Activated CD8-positive, alpha-beta memory T cell treated with anti-CD3 and anti-CD28 coated beads, Interleukin-2, amount 10 ng/mL, durations not matched to agents 7 days and 5 days (primary cell): Measurements from ENCODE around the gene FMOD. TPM values are rescaled to one million over a fixed set of nuclear protein-coding genes. Genes with fewer than 3 reads are reported as not detected.

Experiments used
- ATAC-seq: fragments of 150-1000 bp; cut with Tn5 transposase; one replicate; pipeline ENCODE4 v1.10.0; 2021; ENCODE audit warnings: moderate library complexity
- CTCF ChIA-PET: fragments of 350-600 bp; sonication (Branson Sonifier 250); formaldehyde crosslinking; loops from one replicate; lab custom pipeline; 2021; ENCODE audit warnings: antibody characterized with exemption; lab: Charles Lee
- DNase-seq: peaks from one replicate; pipeline ENCODE4 v3.0.0-alpha.2; 2020
- H3K27ac Mint-ChIP-seq: one replicate; pipeline ENCODE4 v1.8.0; 2021; ENCODE audit warnings: mild to moderate bottlenecking, mixed read lengths
- H3K27me3 Mint-ChIP-seq: one replicate; pipeline ENCODE4 v1.8.0; 2021; ENCODE audit warnings: mixed read lengths
- H3K36me3 Mint-ChIP-seq: one replicate; pipeline ENCODE4 v1.8.0; 2021; ENCODE audit warnings: mild to moderate bottlenecking, mixed read lengths
- H3K4me1 Mint-ChIP-seq: one replicate; pipeline ENCODE4 v1.8.0; 2021; ENCODE audit warnings: mixed read lengths
- H3K4me3 Mint-ChIP-seq: one replicate; pipeline ENCODE4 v1.8.0; 2021; ENCODE audit warnings: mild to moderate bottlenecking, moderate library complexity, mixed read lengths
- H3K9me3 Mint-ChIP-seq: one replicate; pipeline ENCODE4 v1.8.0; 2022; ENCODE audit warnings: low read depth, mixed read lengths
- total RNA-seq, 2 experiments: library from RNA; stranded (reverse); gene quantifications; one replicate each; pipeline ENCODE4 v1.2.3, GENCODE V29; 2021

Gene FMOD
- total RNA-seq: under 1 TPM in 1 of 2 experiments, not detected in 1; 0.19 TPM

- Mint-ChIP-seq H3K36me3 (no peaks in the 10 kb centered on the region), H3K4me3 (no peak within 1 kb of the TSS), H3K27me3 (peaks cover 43% of the 10 kb centered on the region), H3K27ac (no peak within 1 kb of the TSS), H3K9me3 (no peaks in the 10 kb centered on the region), H3K4me1 (peaks cover 2% of the 10 kb centered on the region)
- CTCF ChIA-PET: interaction anchor here (2.9 kb wide), 1 partner anchor 10 kb away, joined by 8 read pairs; no protein-coding TSS in a partner anchor
- ATAC-seq: no peak
- DNase-seq: no peak
These were observed at the start of gene FMOD for GRCh38 chr1:203351037-203351625. Gene FMOD (minus strand): TSS chr1:203351122. CDS start chr1:203348270, 2,852 bp downstream.

GRCh38 chr1:203396595-203397194 lies 45.8 kb upstream of the FMOD start:
- Mint-ChIP-seq H3K4me3 (no peak overlapping the region), H3K36me3 (no peaks in the 10 kb centered on the region), H3K27me3 (peaks cover 32% of the 10 kb centered on the region), H3K27ac (no peak overlapping the region), H3K9me3 (no peaks in the 10 kb centered on the region), H3K4me1 (no peaks in the 10 kb centered on the region)
- ATAC-seq: no peak
- no peak for DNase-seq
- CTCF ChIA-PET: no interaction called here

- H3K4me1 Mint-ChIP-seq: no peaks in the 10 kb centered on the region
- no peak overlapping the region for H3K27ac Mint-ChIP-seq
- no peak for DNase-seq
- H3K36me3 Mint-ChIP-seq: no peaks in the 10 kb centered on the region
- CTCF ChIA-PET: no interaction called here
- peaks cover 35% of the 10 kb centered on the region for H3K27me3 Mint-ChIP-seq
- no peak for ATAC-seq
- no peaks in the 10 kb centered on the region for H3K9me3 Mint-ChIP-seq
- H3K4me3 Mint-ChIP-seq: no peak overlapping the region
These were observed 44.8 kb upstream of the FMOD start for GRCh38 chr1:203395751-203396150.

- Mint-ChIP-seq H3K4me1 (no peaks in the 10 kb centered on the region), H3K36me3 (no peaks in the 10 kb centered on the region), H3K27me3 (peaks cover 40% of the 10 kb centered on the region), H3K27ac (no peak overlapping the region), H3K4me3 (no peak overlapping the region), H3K9me3 (no peaks in the 10 kb centered on the region)
- ATAC-seq: no peak
- CTCF ChIA-PET: no interaction called here
- DNase-seq: no peak
These were observed 39.4 kb upstream of the FMOD start for GRCh38 chr1:203390298-203390697.

- CTCF ChIA-PET: interaction anchor here (0.8 kb wide), 1 partner anchor 121 kb away, joined by 3 read pairs; no protein-coding TSS in a partner anchor
- DNase-seq (no peak), ATAC-seq (no peak)
- Mint-ChIP-seq H3K9me3 (no peaks in the 10 kb centered on the region), H3K36me3 (no peaks in the 10 kb centered on the region), H3K4me3 (no peak overlapping the region), H3K27ac (no peak overlapping the region), H3K4me1 (no peaks in the 10 kb centered on the region), H3K27me3 (peaks cover 46% of the 10 kb centered on the region)
These were observed 37.8 kb upstream of the FMOD start for GRCh38 chr1:203388683-203389082.

GRCh38 chr1:203382026-203382425 lies 31.1 kb upstream of the FMOD start:
- Mint-ChIP-seq H3K4me1 (no peaks in the 10 kb centered on the region), H3K9me3 (no peaks in the 10 kb centered on the region), H3K36me3 (no peaks in the 10 kb centered on the region), H3K27me3 (peaks cover 27% of the 10 kb centered on the region), H3K27ac (no peak overlapping the region), H3K4me3 (no peak overlapping the region)
- CTCF ChIA-PET: no interaction called here
- ATAC-seq: no peak
- no peak for DNase-seq

GRCh38 chr1:203381151-203381751 lies 30.3 kb upstream of the FMOD start:
- Mint-ChIP-seq H3K27ac (no peak overlapping the region), H3K27me3 (peaks cover 25% of the 10 kb centered on the region), H3K9me3 (no peaks in the 10 kb centered on the region), H3K4me1 (no peaks in the 10 kb centered on the region), H3K36me3 (no peaks in the 10 kb centered on the region), H3K4me3 (no peak overlapping the region)
- CTCF ChIA-PET: interaction anchor here (0.7 to 1.2 kb wide), 2 partner anchors 95 to 114 kb away, joined by 4 to 5 read pairs; no protein-coding TSS in a partner anchor
- DNase-seq (no peak), ATAC-seq (no peak)

- DNase-seq (no peak), ATAC-seq (no peak)
- CTCF ChIA-PET: interaction anchor here (0.7 to 1.2 kb wide), 3 partner anchors 96 to 589 kb away, joined by 3 to 5 read pairs (median 4); no protein-coding TSS in a partner anchor
- Mint-ChIP-seq H3K27me3 (peaks cover 25% of the 10 kb centered on the region), H3K9me3 (no peaks in the 10 kb centered on the region), H3K4me1 (no peaks in the 10 kb centered on the region), H3K27ac (no peak overlapping the region), H3K4me3 (no peak overlapping the region), H3K36me3 (no peaks in the 10 kb centered on the region)
These were observed 29.7 kb upstream of the FMOD start for GRCh38 chr1:203380420-203381150.

GRCh38 chr1:203379825-203380224 lies 28.9 kb upstream of the FMOD start:
- DNase-seq (no peak), ATAC-seq (no peak)
- CTCF ChIA-PET: interaction anchor here (1.1 to 1.5 kb wide), 2 partner anchors 41 to 112 kb away, joined by 3 to 5 read pairs; no protein-coding TSS in a partner anchor
- Mint-ChIP-seq H3K9me3 (no peaks in the 10 kb centered on the region), H3K4me3 (no peak overlapping the region), H3K27ac (no peak overlapping the region), H3K36me3 (no peaks in the 10 kb centered on the region), H3K27me3 (peaks cover 28% of the 10 kb centered on the region), H3K4me1 (no peaks in the 10 kb centered on the region)

GRCh38 chr1:203378556-203379245 lies 27.8 kb upstream of the FMOD start:
- no peaks in the 10 kb centered on the region for H3K4me1 Mint-ChIP-seq
- ATAC-seq (no peak), DNase-seq (no peak)
- peaks cover 23% of the 10 kb centered on the region for H3K27me3 Mint-ChIP-seq
- no peaks in the 10 kb centered on the region for H3K9me3 Mint-ChIP-seq
- no peaks in the 10 kb centered on the region for H3K36me3 Mint-ChIP-seq
- CTCF ChIA-PET: interaction anchor here (1.1 to 1.5 kb wide), 2 partner anchors 39 to 111 kb away, joined by 3 to 5 read pairs; no protein-coding TSS in a partner anchor
- H3K4me3 Mint-ChIP-seq: no peak overlapping the region
- no peak overlapping the region for H3K27ac Mint-ChIP-seq

- Mint-ChIP-seq H3K4me1 (no peaks in the 10 kb centered on the region), H3K27me3 (peaks cover 17% of the 10 kb centered on the region), H3K9me3 (no peaks in the 10 kb centered on the region), H3K36me3 (no peaks in the 10 kb centered on the region), H3K4me3 (no peak overlapping the region), H3K27ac (no peak overlapping the region)
- no peak for DNase-seq
- CTCF ChIA-PET: no interaction called here
- no peak for ATAC-seq
These were observed 23.1 kb upstream of the FMOD start for GRCh38 chr1:203373991-203374390.

- Mint-ChIP-seq H3K4me1 (no peaks in the 10 kb centered on the region), H3K4me3 (no peak overlapping the region), H3K9me3 (no peaks in the 10 kb centered on the region), H3K27ac (no peak overlapping the region), H3K36me3 (no peaks in the 10 kb centered on the region), H3K27me3 (peaks cover 18% of the 10 kb centered on the region)
- DNase-seq (no peak), ATAC-seq (no peak)
- CTCF ChIA-PET: no interaction called here
These were observed 22.1 kb upstream of the FMOD start for GRCh38 chr1:203373002-203373401.

- ATAC-seq (no peak), DNase-seq (no peak)
- CTCF ChIA-PET: no interaction called here
- H3K4me1 Mint-ChIP-seq: no peaks in the 10 kb centered on the region
- H3K27me3 Mint-ChIP-seq: peaks cover 18% of the 10 kb centered on the region
- H3K4me3 Mint-ChIP-seq: no peak overlapping the region
- no peaks in the 10 kb centered on the region for H3K36me3 Mint-ChIP-seq
- H3K27ac Mint-ChIP-seq: no peak overlapping the region
- H3K9me3 Mint-ChIP-seq: no peaks in the 10 kb centered on the region
These were observed 20.4 kb upstream of the FMOD start for GRCh38 chr1:203371288-203371687.
